Measurements from ENCODE around the gene PPP3R1.

DNA sequence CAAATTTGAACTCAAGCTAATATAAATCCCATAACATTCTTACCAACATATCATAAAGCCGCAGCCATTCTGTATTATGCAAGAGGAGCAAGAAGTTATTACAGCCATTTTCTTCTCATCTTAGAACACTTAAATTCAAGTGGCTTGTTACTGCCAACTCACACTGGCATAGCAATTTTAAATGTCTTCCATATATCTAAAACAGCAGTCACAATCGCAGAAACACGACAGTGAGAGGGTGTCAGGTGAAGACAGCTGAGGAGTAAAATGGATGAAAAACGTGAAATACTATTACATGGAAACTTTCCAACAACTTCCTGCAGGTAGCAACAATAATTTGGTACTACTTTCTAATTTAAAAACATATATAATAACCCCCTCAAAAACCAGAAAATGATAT, 17.9 kb downstream of the PPP3R1 start:
- no peak for TF ChIP-seq EZH2phosphoT487 (conservative IDR thresholded peaks at IDR 0.05; ENCODE audit: low read length)
- TF ChIP-seq, protein P1, sequence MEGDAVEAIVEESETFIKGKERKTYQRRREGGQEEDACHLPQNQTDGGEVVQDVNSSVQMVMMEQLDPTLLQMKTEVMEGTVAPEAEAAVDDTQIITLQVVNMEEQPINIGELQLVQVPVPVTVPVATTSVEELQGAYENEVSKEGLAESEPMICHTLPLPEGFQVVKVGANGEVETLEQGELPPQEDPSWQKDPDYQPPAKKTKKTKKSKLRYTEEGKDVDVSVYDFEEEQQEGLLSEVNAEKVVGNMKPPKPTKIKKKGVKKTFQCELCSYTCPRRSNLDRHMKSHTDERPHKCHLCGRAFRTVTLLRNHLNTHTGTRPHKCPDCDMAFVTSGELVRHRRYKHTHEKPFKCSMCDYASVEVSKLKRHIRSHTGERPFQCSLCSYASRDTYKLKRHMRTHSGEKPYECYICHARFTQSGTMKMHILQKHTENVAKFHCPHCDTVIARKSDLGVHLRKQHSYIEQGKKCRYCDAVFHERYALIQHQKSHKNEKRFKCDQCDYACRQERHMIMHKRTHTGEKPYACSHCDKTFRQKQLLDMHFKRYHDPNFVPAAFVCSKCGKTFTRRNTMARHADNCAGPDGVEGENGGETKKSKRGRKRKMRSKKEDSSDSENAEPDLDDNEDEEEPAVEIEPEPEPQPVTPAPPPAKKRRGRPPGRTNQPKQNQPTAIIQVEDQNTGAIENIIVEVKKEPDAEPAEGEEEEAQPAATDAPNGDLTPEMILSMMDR (IDR thresholded peaks at IDR 0.05; ENCODE audit: insufficient read depth, low read length, poor library complexity, severe bottlenecking), result no peak

Measured in SU-DHL-6 (cell line).